Type B pancreatic cell (in vitro differentiated cells): ENCODE data around the gene ACOT11. TPM values are rescaled to one million over a fixed set of nuclear protein-coding genes. Genes with fewer than 3 reads are reported as not detected.

ENCODE experiments used
- DNase-seq: peaks from one replicate; pipeline ENCODE4 v3.0.0; 2021; ENCODE audit warnings: mixed read lengths; ENCODE audit not compliant: unreplicated experiment; ENCODE audit errors: extremely low spot score
- H3K27ac Mint-ChIP-seq: 2 replicates; pipeline ENCODE4 v1.8.0; 2021; ENCODE audit warnings: mild to moderate bottlenecking, mixed read lengths
- H3K27me3 Mint-ChIP-seq: 2 replicates; pipeline ENCODE4 v1.8.0; 2021; ENCODE audit warnings: mixed read lengths
- H3K36me3 Mint-ChIP-seq: 2 replicates; pipeline ENCODE4 v1.8.0; 2021; ENCODE audit warnings: mixed read lengths
- H3K4me1 Mint-ChIP-seq: one replicate; pipeline ENCODE4 v1.8.0; 2021; ENCODE audit warnings: mixed read lengths; ENCODE audit not compliant: unreplicated experiment
- H3K4me3 Mint-ChIP-seq: 2 replicates; pipeline ENCODE4 v1.8.0; 2021; ENCODE audit warnings: mild to moderate bottlenecking, mixed read lengths
- H3K9me3 Mint-ChIP-seq: 2 replicates; pipeline ENCODE4 v1.8.0; 2021; ENCODE audit warnings: mixed read lengths
- CTCF ChIP-seq: fragments of 200-600 bp; sonication (generic); conservative IDR thresholded peaks from 2 replicates; pipeline ENCODE4 v1.5.0; 2021; ENCODE audit warnings: antibody characterized with exemption, mild to moderate bottlenecking
- total RNA-seq: library from RNA; stranded (reverse); gene quantifications from 2 replicates; pipeline ENCODE4 v1.2.1, GENCODE V29; 2021; ENCODE audit warnings: low replicate concordance

The ACOT11 gene
- total RNA-seq, 1 donor from 2014 or later = 5.2 TPM

GRCh38 chr1:54546651-54547401, 1.2 kb upstream of the ACOT11 start:
- Mint-ChIP-seq H3K36me3 (no peaks in the 10 kb centered on the region), H3K9me3 (no peaks in the 10 kb centered on the region), H3K27ac (no peak overlapping the region), H3K4me3 (no peak overlapping the region), H3K27me3 (peaks cover 9% of the 10 kb centered on the region), H3K4me1 (peaks cover 28% of the 10 kb centered on the region)
- no peak for TF ChIP-seq CTCF
- DNase-seq = peak; percentile 48

- TF ChIP-seq CTCF = no peak
- Mint-ChIP-seq H3K27ac (peak overlapping the region; percentile 19), H3K36me3 (no peaks in the 10 kb centered on the region), H3K27me3 (peaks cover 3% of the 10 kb centered on the region), H3K4me3 (no peak overlapping the region), H3K9me3 (no peaks in the 10 kb centered on the region), H3K4me1 (peaks cover 17% of the 10 kb centered on the region)
- DNase-seq = peak; percentile 51
Observed at GRCh38 chr1:54548389-54549044, 489 bp downstream of the ACOT11 start.

GRCh38 chr1:54549181-54549924, 1.3 kb downstream of the ACOT11 start:
- no peak for TF ChIP-seq CTCF
- H3K9me3 Mint-ChIP-seq = no peaks in the 10 kb centered on the region
- peak overlapping the region; percentile 19 for H3K27ac Mint-ChIP-seq

GRCh38 chr1:54551891-54552290, 3.9 kb downstream of the ACOT11 start:
- Mint-ChIP-seq H3K27me3 (peaks cover 3% of the 10 kb centered on the region), H3K4me3 (no peak overlapping the region), H3K9me3 (peaks cover 5% of the 10 kb centered on the region), H3K36me3 (peaks cover 3% of the 10 kb centered on the region), H3K27ac (no peak overlapping the region), H3K4me1 (peaks cover 13% of the 10 kb centered on the region)
- no peak for TF ChIP-seq CTCF
- no peak for DNase-seq

More at GRCh38 chr1:54549181-54549924, 1.3 kb downstream of the ACOT11 start:
- Mint-ChIP-seq H3K27me3 (peaks cover 3% of the 10 kb centered on the region), H3K4me3 (no peak overlapping the region), H3K4me1 (peaks cover 13% of the 10 kb centered on the region), H3K36me3 (no peaks in the 10 kb centered on the region)
- peak; percentile 51 for DNase-seq

- Mint-ChIP-seq H3K4me1 (peaks cover 14% of the 10 kb centered on the region), H3K9me3 (peaks cover 5% of the 10 kb centered on the region), H3K27ac (no peak overlapping the region), H3K27me3 (peaks cover 3% of the 10 kb centered on the region), H3K36me3 (peaks cover 3% of the 10 kb centered on the region), H3K4me3 (no peak overlapping the region)
- TF ChIP-seq CTCF = no peak
- peak; percentile 31 for DNase-seq
Observed at GRCh38 chr1:54553602-54554313, 5.7 kb downstream of the ACOT11 start.
